Subcutaneous abdominal adipose tissue (tissue), 5 donors: ENCODE results near the gene CCDC175.

ENCODE experiments used
- H3K27ac ChIP-seq: one replicate; pipeline ENCODE4 v1.7.0; 2013; ENCODE audit warnings: low read depth, mild to moderate bottlenecking, inconsistent platforms, low read length, moderate library complexity
- H3K27me3 ChIP-seq, 5 donors: one replicate each; pipeline ENCODE4 v1.7.0; 2013; ENCODE audit warnings: low read length in 5 of 5, inconsistent platforms in 1 of 5; ENCODE audit not compliant: control insufficient read depth in 5 of 5, insufficient read depth in 4 of 5
- H3K36me3 ChIP-seq, 5 donors: one replicate each; pipeline ENCODE4 v1.7.0; 2013; ENCODE audit warnings: low read length in 5 of 5; ENCODE audit not compliant: control insufficient read depth in 5 of 5, insufficient read depth in 5 of 5
- H3K4me1 ChIP-seq, 5 donors: one replicate each; pipeline ENCODE4 v1.7.0; 2013; ENCODE audit warnings: low read length in 5 of 5, mild to moderate bottlenecking in 3 of 5, moderate library complexity in 1 of 5; ENCODE audit not compliant: control insufficient read depth in 5 of 5, insufficient read depth in 5 of 5
- H3K4me3 ChIP-seq, 5 donors: one replicate each; pipeline ENCODE4 v1.7.0; 2013; ENCODE audit warnings: low read length in 5 of 5, low read depth in 1 of 5
- H3K9ac ChIP-seq, 5 donors: one replicate each; pipeline ENCODE4 v1.7.0; 2013; ENCODE audit warnings: low read length in 5 of 5, mild to moderate bottlenecking in 4 of 5, moderate library complexity in 3 of 5
- H3K9me3 ChIP-seq, 5 donors: one replicate each; pipeline ENCODE4 v1.7.0; 2013; ENCODE audit warnings: low read length in 5 of 5; ENCODE audit not compliant: control insufficient read depth in 5 of 5
- donor health status: healthy.
- donor health status: healthy.
- donor health status: healthy.
- donor health status: healthy.
- donor health status: healthy.

CCDC175 gene

GRCh38 chr14:59511916-59512575, 64.6 kb downstream of the CCDC175 start:
- Histone ChIP-seq H3K27ac (no peak overlapping the region), H3K9me3 (no peaks in the 10 kb centered on the region), H3K4me3 (no peak overlapping the region), H3K36me3 (no peaks in the 10 kb centered on the region), H3K4me1 (peaks cover 0 to 2% (median 0%) of the 10 kb centered on the region in 5 donors), H3K9ac (no peak overlapping the region), H3K27me3 (no peaks in the 10 kb centered on the region)

GRCh38 chr14:59510966-59511365, 65.6 kb downstream of the CCDC175 start:
- Histone ChIP-seq H3K36me3 (no peaks in the 10 kb centered on the region), H3K27me3 (no peaks in the 10 kb centered on the region), H3K27ac (no peak overlapping the region), H3K4me3 (no peak overlapping the region), H3K4me1 (peaks cover 0 to 2% (median 0%) of the 10 kb centered on the region in 5 donors), H3K9me3 (no peaks in the 10 kb centered on the region), H3K9ac (no peak overlapping the region)

- Histone ChIP-seq H3K4me1 (peaks cover 0 to 2% (median 0%) of the 10 kb centered on the region in 5 donors), H3K27me3 (no peaks in the 10 kb centered on the region), H3K4me3 (no peak overlapping the region), H3K27ac (no peak overlapping the region), H3K9ac (no peak overlapping the region), H3K9me3 (no peaks in the 10 kb centered on the region), H3K36me3 (peaks cover 0 to 3% (median 0%) of the 10 kb centered on the region in 5 donors)
Observed at GRCh38 chr14:59510001-59510400, 66.6 kb downstream of the CCDC175 start.

GRCh38 chr14:59509101-59509500, 67.5 kb downstream of the CCDC175 start:
- Histone ChIP-seq H3K4me1 (peaks cover 0 to 2% (median 0%) of the 10 kb centered on the region in 5 donors), H3K4me3 (no peak overlapping the region), H3K9me3 (no peaks in the 10 kb centered on the region), H3K27ac (no peak overlapping the region), H3K9ac (no peak overlapping the region), H3K27me3 (no peaks in the 10 kb centered on the region), H3K36me3 (peaks cover 2 to 11% (median 2%) of the 10 kb centered on the region in 5 donors)

- Histone ChIP-seq H3K9me3 (no peaks in the 10 kb centered on the region), H3K4me3 (no peak overlapping the region), H3K27ac (no peak overlapping the region), H3K27me3 (no peaks in the 10 kb centered on the region), H3K4me1 (peaks cover 0 to 2% (median 0%) of the 10 kb centered on the region in 5 donors), H3K36me3 (peaks cover 9 to 23% (median 11%) of the 10 kb centered on the region in 5 donors), H3K9ac (no peak overlapping the region)
Observed at GRCh38 chr14:59507752-59508103, 68.9 kb downstream of the CCDC175 start.

- Histone ChIP-seq H3K27me3 (no peaks in the 10 kb centered on the region), H3K4me1 (peaks cover 0 to 2% (median 0%) of the 10 kb centered on the region in 5 donors), H3K9ac (no peak overlapping the region), H3K27ac (no peak overlapping the region), H3K9me3 (no peaks in the 10 kb centered on the region), H3K4me3 (no peak overlapping the region), H3K36me3 (peaks cover 9 to 23% (median 11%) of the 10 kb centered on the region in 5 donors)
Observed at GRCh38 chr14:59507063-59507751, 69.4 kb downstream of the CCDC175 start.

DNA sequence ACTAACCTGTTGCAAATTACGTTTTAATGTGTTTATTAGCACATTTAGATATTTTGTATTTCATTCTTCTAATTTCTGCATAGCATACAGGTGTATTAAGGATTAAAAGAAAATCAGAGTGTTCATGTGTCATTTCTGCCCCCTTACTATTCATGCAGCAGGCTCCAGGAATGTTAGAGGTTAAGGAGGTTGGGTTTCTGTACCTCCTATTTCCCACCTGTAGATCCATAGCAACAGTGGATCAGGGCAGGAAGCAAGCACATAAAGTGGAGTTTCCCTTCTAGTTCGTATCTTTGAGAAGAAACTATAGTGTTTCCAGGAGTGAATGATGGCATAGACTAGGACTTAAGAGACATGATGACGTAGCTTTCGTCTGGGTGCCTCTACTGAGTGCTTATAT, 73.4 kb downstream of the CCDC175 start:
- no peaks in the 10 kb centered on the region for H3K27me3 ChIP-seq
- H3K9me3 ChIP-seq: no peaks in the 10 kb centered on the region
- no peak overlapping the region for H3K27ac ChIP-seq
- H3K4me1 ChIP-seq: peaks cover 0 to 3% (median 0%) of the 10 kb centered on the region in 5 donors
- H3K36me3 ChIP-seq: peaks cover 13 to 32% (median 22%) of the 10 kb centered on the region in 5 donors
- no peak overlapping the region for H3K9ac ChIP-seq
- no peak overlapping the region for H3K4me3 ChIP-seq

GRCh38 chr14:59500732-59501131, 75.9 kb downstream of the CCDC175 start:
- Histone ChIP-seq H3K36me3 (peaks cover 21 to 41% (median 34%) of the 10 kb centered on the region in 5 donors), H3K27ac (no peak overlapping the region), H3K4me3 (no peak overlapping the region), H3K27me3 (no peaks in the 10 kb centered on the region), H3K9me3 (no peaks in the 10 kb centered on the region), H3K9ac (peak overlapping the region in 1 of 5 donors; percentile 32), H3K4me1 (peaks cover 0 to 3% (median 0%) of the 10 kb centered on the region in 5 donors)

DNA sequence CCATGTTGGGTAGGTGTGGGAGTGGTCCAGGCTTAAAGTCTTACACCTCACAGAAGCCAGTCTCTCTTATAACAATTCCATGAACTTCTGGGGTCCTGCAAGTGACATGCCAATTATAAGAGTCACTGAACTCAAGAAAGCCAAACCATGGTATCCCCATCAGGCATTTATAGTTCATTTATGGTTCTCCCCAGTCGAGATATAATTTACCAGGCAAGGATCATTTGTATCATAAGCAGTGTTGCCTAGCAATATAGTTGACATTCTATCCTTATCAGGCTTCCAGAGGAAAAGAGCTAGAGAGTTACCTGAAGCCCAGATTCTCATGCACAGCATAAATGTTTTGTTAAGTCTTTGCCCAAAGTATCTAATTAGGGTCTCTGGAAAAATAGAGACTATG, 84.2 kb downstream of the CCDC175 start:
- no peaks in the 10 kb centered on the region for H3K27me3 ChIP-seq
- no peaks in the 10 kb centered on the region for H3K9me3 ChIP-seq
- H3K9ac ChIP-seq: no peak overlapping the region
- H3K4me3 ChIP-seq: no peak overlapping the region
- no peak overlapping the region for H3K27ac ChIP-seq
- peaks cover 0 to 6% (median 6%) of the 10 kb centered on the region in 5 donors for H3K4me1 ChIP-seq
- peaks cover 48 to 72% (median 52%) of the 10 kb centered on the region in 5 donors for H3K36me3 ChIP-seq

- H3K36me3 ChIP-seq: peaks cover 46 to 61% (median 48%) of the 10 kb centered on the region in 5 donors
- no peak overlapping the region for H3K4me3 ChIP-seq
- no peaks in the 10 kb centered on the region for H3K27me3 ChIP-seq
- no peak overlapping the region for H3K27ac ChIP-seq
- H3K9me3 ChIP-seq: no peaks in the 10 kb centered on the region
- no peak overlapping the region for H3K9ac ChIP-seq
- H3K4me1 ChIP-seq: peaks cover 0 to 16% (median 12%) of the 10 kb centered on the region in 5 donors
Observed at GRCh38 chr14:59490756-59491155, 85.9 kb downstream of the CCDC175 start.
